Measurements from ENCODE around the gene PDE7B. TPM values are rescaled to one million over a fixed set of nuclear protein-coding genes. Genes with fewer than 3 reads are reported as not detected.

PDE7B gene
- total and polyA plus RNA-seq, 4 donors = 0.75 to 5.2 (median 1.3) TPM

GRCh38 chr6:135974426-135974825 is 122.9 kb downstream of the PDE7B start:
- Histone ChIP-seq H3K27ac (ENCODE audit: low read depth in 1 of 2, low read length in 2 of 2) (no peak overlapping the region), H3K9me3 (ENCODE audit: control insufficient read depth in 4 of 4, low read length in 3 of 4) (no peaks in the 10 kb centered on the region), H3K4me3 (ENCODE audit: low read depth in 1 of 3, low read length in 3 of 3) (no peak overlapping the region), H3K4me1 (ENCODE audit: control insufficient read depth in 4 of 4, insufficient read depth in 4 of 4, low read length in 3 of 4) (no peaks in the 10 kb centered on the region), H3K27me3 (ENCODE audit: control insufficient read depth in 4 of 4, insufficient read depth in 4 of 4, low read length in 3 of 4) (no peaks in the 10 kb centered on the region), H3K9ac (ENCODE audit: low read depth in 1 of 2, low read length in 2 of 2) (no peak overlapping the region), H3K36me3 (ENCODE audit: control insufficient read depth in 4 of 4, insufficient read depth in 3 of 4, low read depth in 1 of 4, low read length in 3 of 4) (no peaks in the 10 kb centered on the region)
- WGBS = 48% methylated on average over 1 of the region's 1 CpG
- TF ChIP-seq CTCF (IDR thresholded peaks at IDR 0.05; ENCODE audit: low read depth, low read length, missing input control) (no peak), FOXA1 (IDR thresholded peaks at IDR 0.05) (no peak), SP1 (IDR thresholded peaks at IDR 0.05) (no peak), EGR1 (IDR thresholded peaks at IDR 0.05; ENCODE audit: low read depth in 2 of 2) (no peak), JUND (IDR thresholded peaks at IDR 0.05) (no peak), REST (IDR thresholded peaks at IDR 0.05) (no peak), ATF3 (IDR thresholded peaks at IDR 0.05) (no peak), HNF4G (IDR thresholded peaks at IDR 0.05) (no peak), RXRA (IDR thresholded peaks at IDR 0.05) (no peak), NR2F2 (IDR thresholded peaks at IDR 0.05) (no peak), TAF1 (conservative IDR thresholded peaks at IDR 0.05) (no peak), MAX (IDR thresholded peaks at IDR 0.05) (no peak), GABPA (IDR thresholded peaks at IDR 0.05 in 1 of 2, conservative IDR thresholded peaks at IDR 0.05 in 1 of 2) (no peak)
- DNase-seq (ENCODE audit: low spot score) = no peak

GRCh38 chr6:135976585-135976984 is 125.1 kb downstream of the PDE7B start:
- Histone ChIP-seq H3K27ac (ENCODE audit: low read depth in 1 of 2, low read length in 2 of 2) (no peak overlapping the region), H3K36me3 (ENCODE audit: control insufficient read depth in 4 of 4, insufficient read depth in 3 of 4, low read depth in 1 of 4, low read length in 3 of 4) (no peaks in the 10 kb centered on the region), H3K9ac (ENCODE audit: low read depth in 1 of 2, low read length in 2 of 2) (no peak overlapping the region), H3K4me1 (ENCODE audit: control insufficient read depth in 4 of 4, insufficient read depth in 4 of 4, low read length in 3 of 4) (no peaks in the 10 kb centered on the region), H3K4me3 (ENCODE audit: low read depth in 1 of 3, low read length in 3 of 3) (no peak overlapping the region), H3K9me3 (ENCODE audit: control insufficient read depth in 4 of 4, low read length in 3 of 4) (no peaks in the 10 kb centered on the region), H3K27me3 (ENCODE audit: control insufficient read depth in 4 of 4, insufficient read depth in 4 of 4, low read length in 3 of 4) (no peaks in the 10 kb centered on the region)
- TF ChIP-seq RAD21 (IDR thresholded peaks at IDR 0.05) (no peak), MAX (IDR thresholded peaks at IDR 0.05) (no peak), NR2F2 (IDR thresholded peaks at IDR 0.05) (no peak), RXRA (IDR thresholded peaks at IDR 0.05) (no peak), JUND (IDR thresholded peaks at IDR 0.05) (no peak), FOXA1 (IDR thresholded peaks at IDR 0.05) (no peak), EGR1 (IDR thresholded peaks at IDR 0.05; ENCODE audit: low read depth in 2 of 2) (no peak), ATF3 (IDR thresholded peaks at IDR 0.05) (no peak), TAF1 (conservative IDR thresholded peaks at IDR 0.05) (no peak)
- no peak for DNase-seq (ENCODE audit: low spot score)
